Activated gamma-delta T cell (primary cell): ENCODE measurements around the gene DCLRE1A.
"Not testable (repeated sequence)": the region's sequence is repeated elsewhere in the genome, so short reads cannot be mapped to it uniquely, and the experiment has no call there.

Source experiments
- DNase-seq: peaks from one replicate; lab custom pipeline; 2025; lab: John Stamatoyannopoulos, UW

The DCLRE1A gene

GRCh38 chr10:113858541-113858940, 4.7 kb upstream of the DCLRE1A start:
- DNase-seq: no peak

- DNase-seq: no peak
Measured at GRCh38 chr10:113857210-113857609, 3.3 kb upstream of the DCLRE1A start.

- DNase-seq: no peak
Measured at GRCh38 chr10:113856563-113856962, 2.7 kb upstream of the DCLRE1A start.

- DNase-seq: peak; percentile 34
Measured at GRCh38 chr10:113854761-113855588, 1.1 kb upstream of the DCLRE1A start.

GRCh38 chr10:113853578-113854012, 287 bp downstream of the DCLRE1A start:
- DNase-seq: no peak

GRCh38 chr10:113849946-113850345, 3.9 kb downstream of the DCLRE1A start:
- DNase-seq: no peak

GRCh38 chr10:113849140-113849803, 4.6 kb downstream of the DCLRE1A start:
- no peak for DNase-seq

- DNase-seq: no peak
Measured at GRCh38 chr10:113846036-113846435, 7.8 kb downstream of the DCLRE1A start.

GRCh38 chr10:113843972-113844485, 9.9 kb downstream of the DCLRE1A start:
- no peak for DNase-seq

GRCh38 chr10:113842171-113842570, 11.7 kb downstream of the DCLRE1A start:
- no peak for DNase-seq

GRCh38 chr10:113828567-113828966, 25.3 kb downstream of the DCLRE1A start:
- DNase-seq: not testable (repeated sequence)

GRCh38 chr10:113825791-113826190, 28.1 kb downstream of the DCLRE1A start:
- no peak for DNase-seq

- no peak for DNase-seq
Measured at GRCh38 chr10:113823389-113823788, 30.5 kb downstream of the DCLRE1A start.

- DNase-seq: no peak
Measured at GRCh38 chr10:113822174-113822573, 31.7 kb downstream of the DCLRE1A start.

- not testable (repeated sequence) for DNase-seq
Measured at GRCh38 chr10:113821306-113821705, 32.6 kb downstream of the DCLRE1A start.

- DNase-seq: no peak
Measured at GRCh38 chr10:113820507-113820906, 33.4 kb downstream of the DCLRE1A start.

- no peak for DNase-seq
Measured at GRCh38 chr10:113819989-113820388, 33.9 kb downstream of the DCLRE1A start.

- DNase-seq: not testable (repeated sequence)
Measured at GRCh38 chr10:113814700-113815099, 39.2 kb downstream of the DCLRE1A start.

GRCh38 chr10:113808168-113808567, 45.7 kb downstream of the DCLRE1A start:
- no peak for DNase-seq

- no peak for DNase-seq
Measured at GRCh38 chr10:113806503-113806902, 47.4 kb downstream of the DCLRE1A start.

GRCh38 chr10:113802997-113803396, 50.9 kb downstream of the DCLRE1A start:
- no peak for DNase-seq

- DNase-seq: no peak
Measured at GRCh38 chr10:113801569-113801968, 52.3 kb downstream of the DCLRE1A start.

GRCh38 chr10:113791691-113792090, 62.2 kb downstream of the DCLRE1A start:
- no peak for DNase-seq
